K562 (cell line): ENCODE measurements around the gene NSUN3. TPM values are rescaled to one million over a fixed set of nuclear protein-coding genes. Genes with fewer than 3 reads are reported as not detected.
"Not testable (repeated sequence)": the region's sequence is repeated elsewhere in the genome, so short reads cannot be mapped to it uniquely, and the experiment has no call there.

Source experiments
- ATAC-seq: fragments of 200-7000 bp; cut with Tn5 transposase; 3 replicates; pipeline ENCODE4 v1.9.1; 2020; ENCODE audit warnings: moderate library complexity
- BruUV-seq: library from RNA; stranded (reverse); fragments of 400-500 nt; replicated peaks from 2 replicates; lab custom pipeline; 2021; lab: Mats Ljungman, UMichigan
- CTCF ChIA-PET: fragments of 300-600 bp; formaldehyde crosslinking; extraction: SDS; loops from one replicate; lab custom pipeline; 2021; ENCODE audit warnings: low intra/inter-chr PET ratio; lab: Yijun Ruan, JAX
- POLR2A ChIA-PET: fragments of 300-600, 350-650 bp; sonication (Branson Sonifier 250); formaldehyde crosslinking; extraction: SDS; loops from one replicate; lab custom pipeline; 2021; ENCODE audit warnings: antibody characterized with exemption, inconsistent platforms; lab: Yijun Ruan, JAX
- DNase-seq, 4 experiments: peaks; one replicate each; pipeline versions ENCODE4 v3.0.0 to v3.0.0-alpha.2; 2011 to 2018; ENCODE audit warnings: low spot score in 3 of 4, mixed read lengths in 3 of 4; ENCODE audit errors: extremely low read depth in 1 of 4
- FAIRE-seq: peaks from 2 replicates; lab custom pipeline; 2011; peaks lifted over from hg19 to GRCh38; lab: Jason Lieb, UNC
- H2AFZ ChIP-seq: 2 replicates; pipeline ENCODE4 v1.6.0; 2011; ENCODE audit warnings: low read depth, low read length, control low read depth, inconsistent platforms
- H3K27ac ChIP-seq: fragments of 200-600 bp; 3 replicates; pipeline ENCODE4 v1.8.0; 2011; ENCODE audit warnings: low read depth, mild to moderate bottlenecking, control low read depth, inconsistent platforms, low read length, moderate library complexity, mixed read lengths; ENCODE audit errors: extremely low read depth
- H3K27me3 ChIP-seq, 2 experiments: fragments of 300-600 bp in 1 of 2; 2 replicates in 1 of 2; 3 replicates in 1 of 2; pipeline versions ENCODE4 v1.6.0 to v1.8.0; 2011; ENCODE audit warnings: inconsistent platforms in 2 of 2, low read length in 2 of 2, mild to moderate bottlenecking in 1 of 2, mixed read lengths in 1 of 2, moderate library complexity in 1 of 2; ENCODE audit not compliant: control insufficient read depth in 2 of 2, insufficient read depth in 2 of 2
- H3K36me3 ChIP-seq: fragments of 300-600 bp; 3 replicates; pipeline ENCODE4 v1.8.0; 2011; ENCODE audit warnings: mild to moderate bottlenecking, low read length, inconsistent platforms; ENCODE audit not compliant: control insufficient read depth, insufficient read depth
- H3K4me1 ChIP-seq, 2 experiments: fragments of 200-600 bp in 1 of 2; replicated peaks in 1 of 2; 2 replicates in 1 of 2; 3 replicates in 1 of 2; pipeline versions ENCODE4 v1.5.1 to v1.8.0; 2011; ENCODE audit warnings: inconsistent platforms in 2 of 2, low read length in 2 of 2, mild to moderate bottlenecking in 1 of 2, mixed read lengths in 1 of 2, moderate library complexity in 1 of 2; ENCODE audit not compliant: control insufficient read depth in 2 of 2, insufficient read depth in 2 of 2
- H3K4me2 ChIP-seq: 2 replicates; pipeline ENCODE4 v1.6.1; 2011; ENCODE audit warnings: low read length, control low read depth, inconsistent platforms, mixed read lengths; ENCODE audit not compliant: insufficient read depth
- H3K4me3 ChIP-seq: fragments of 200-600 bp; sonication (generic), shearing (Covaris generic); 2 replicates; pipeline ENCODE4 v1.5.1; 2016; ENCODE audit warnings: control low read depth, inconsistent platforms
- H3K79me2 ChIP-seq: fragments of 200-600 bp; 3 replicates; pipeline ENCODE4 v1.8.0; 2011; ENCODE audit warnings: low read length, inconsistent platforms; ENCODE audit not compliant: control insufficient read depth, insufficient read depth
- H3K9ac ChIP-seq, 2 experiments: 2 replicates each; pipeline versions ENCODE4 v1.6.0 to v1.6.1; 2011; ENCODE audit warnings: low read depth in 2 of 2, low read length in 2 of 2, control low read depth in 1 of 2, inconsistent platforms in 1 of 2, mild to moderate bottlenecking in 1 of 2, mixed read lengths in 1 of 2; ENCODE audit not compliant: insufficient read depth in 1 of 2
- H3K9me1 ChIP-seq: one replicate; pipeline ENCODE4 v1.6.0; 2011; ENCODE audit warnings: inconsistent platforms, mild to moderate bottlenecking, low read length, moderate library complexity; ENCODE audit not compliant: control insufficient read depth, insufficient read depth
- H3K9me3 ChIP-seq: replicated peaks from 2 replicates; pipeline ENCODE4 v1.5.1; 2011; ENCODE audit warnings: low read depth, low read length, inconsistent platforms; ENCODE audit not compliant: control insufficient read depth, insufficient read depth
- H4K20me1 ChIP-seq: replicated peaks from 2 replicates; pipeline ENCODE4 v1.6.1; 2011; ENCODE audit warnings: low read length, inconsistent platforms, mixed read lengths; ENCODE audit not compliant: control insufficient read depth, insufficient read depth
- E2F4 ChIP-seq: sonication (generic); formaldehyde crosslinking; IDR thresholded peaks from 2 replicates; pipeline ENCODE4 v1.8.0; 2022; ENCODE audit warnings: mild to moderate bottlenecking, low read depth, missing genetic modification reagents
- FOXA1 ChIP-seq: fragments of 450-650 bp; IDR thresholded peaks from 2 replicates; pipeline ENCODE4 v1.6.1; 2016; ENCODE audit warnings: mild to moderate bottlenecking, borderline replicate concordance
- GABPB1 ChIP-seq: sonication (generic); formaldehyde crosslinking; IDR thresholded peaks from 2 replicates; pipeline ENCODE4 v1.8.0; 2022; ENCODE audit warnings: mild to moderate bottlenecking, missing genetic modification reagents
- HINFP ChIP-seq: fragments of 450-650 bp; conservative IDR thresholded peaks from 2 replicates; pipeline ENCODE4 v1.6.1; 2016; ENCODE audit warnings: missing genetic modification characterization, low read depth, mild to moderate bottlenecking, control low read depth, missing compliant biosample characterization
- KAT7 ChIP-seq: sonication (generic); formaldehyde crosslinking; IDR thresholded peaks from 2 replicates; pipeline ENCODE4 v1.8.0; 2022; ENCODE audit warnings: missing genetic modification reagents, mild to moderate bottlenecking, borderline replicate concordance
- PURB ChIP-seq: sonication (generic); formaldehyde crosslinking; IDR thresholded peaks from 2 replicates; pipeline ENCODE4 v1.9.0; 2021; ENCODE audit warnings: low read depth, mild to moderate bottlenecking, missing genetic modification reagents
- RB1 ChIP-seq: fragments of 450-650 bp; IDR thresholded peaks from 2 replicates; pipeline ENCODE4 v1.6.1; 2017; ENCODE audit warnings: low read depth, mild to moderate bottlenecking
- SMARCC2 ChIP-seq: fragments of 450-650 bp; IDR thresholded peaks from 2 replicates; pipeline ENCODE4 v1.6.1; 2017; ENCODE audit warnings: antibody characterized with exemption, moderate library complexity, mild to moderate bottlenecking, low read depth
- SRSF7 ChIP-seq: fragments of 200-400 bp; formaldehyde crosslinking; optimal IDR thresholded peaks from 2 replicates; pipeline ENCODE3; 2017; ENCODE audit warnings: mild to moderate bottlenecking, low read depth, low read length
- ZBTB11 ChIP-seq, 3 experiments: fragments of 200-800 bp in 1 of 3; fragments of 250-450 bp in 1 of 3; fragments of 450-650 bp in 1 of 3; sonication (Bioruptor Pico) in 1 of 3; sonication (Bioruptor generic) in 1 of 3; formaldehyde crosslinking in 1 of 3; IDR thresholded peaks; 2 replicates each; pipeline versions ENCODE4 v1.6.1 to v1.8.0; 2016 to 2022; ENCODE audit warnings: mild to moderate bottlenecking in 2 of 3, missing genetic modification characterization in 2 of 3, missing compliant biosample characterization in 1 of 3, moderate library complexity in 1 of 3
- in situ Hi-C: fragments of 300-500 bp; cut with MboI; formaldehyde crosslinking; loops from 4 replicates; pipeline ENCODE4 v1.15.0; 2018; ENCODE audit warnings: inconsistent platforms, mixed read lengths
- intact Hi-C: fragments of 100-400 bp; cut with micrococcal nuclease; formaldehyde crosslinking; loops from 2 replicates; pipeline ENCODE4 v1.14.2; 2022
- polyA plus RNA-seq, 8 experiments: library from polyadenylated mRNA; depleted of rRNA in 4 of 8; stranded (reverse) in 5 of 8; unstranded in 3 of 8; fragments of >200 nt; fragmentation: Nextera tagmentation in 2 of 8; fragmentation: Illumina TruSeq in 1 of 8; extraction: Ambion mirVana in 2 of 8; extraction: Trizol in 1 of 8; gene quantifications; 2 replicates each; pipeline versions ENCODE4 v1.2.1 to v1.2.3, GENCODE V29; 2011 to 2014; ENCODE audit warnings: inconsistent platforms in 1 of 8, missing spikeins in 1 of 8
- total RNA-seq, 7 experiments: library from RNA; depleted of rRNA in 6 of 7; stranded (reverse); fragments of >200 nt in 6 of 7; fragmentation: Illumina TruSeq in 2 of 7; extraction: Trizol in 2 of 7; gene quantifications; 2 replicates each; pipeline versions ENCODE4 v1.2.1 to v1.2.3, GENCODE V29; 2011 to 2021; ENCODE audit warnings: low replicate concordance in 1 of 7

The NSUN3 gene
- total and polyA plus RNA-seq, 9 of the 15 experiments (the other 6 are each of a cell fraction or from before 2014, with no cell fraction given) = 4.4 to 12.3 (median 7.6) TPM

GRCh38 chr3:94110232-94110631 is 47.4 kb downstream of the NSUN3 start:
- FAIRE-seq, POLR2A ChIA-PET, in situ Hi-C loops, H3K36me3 ChIP-seq, H3K9me3 ChIP-seq, DNase-seq, BruUV-seq, H3K4me2 ChIP-seq, H2AFZ ChIP-seq, H3K4me1 ChIP-seq, H3K9me1 ChIP-seq, H3K4me3 ChIP-seq, H3K79me2 ChIP-seq, CTCF ChIA-PET, ATAC-seq, intact Hi-C loops, H3K9ac ChIP-seq, H3K27ac ChIP-seq, H4K20me1 ChIP-seq, H3K27me3 ChIP-seq: not testable (repeated sequence)

- H3K4me1 ChIP-seq = peaks cover 0 to under 1% of the 10 kb centered on the region in 2 experiments; a peak in 1 of 5 replicates
- H3K4me3 ChIP-seq = no peak overlapping the region
- intact Hi-C loops = no loop called here
- no peaks in the 10 kb centered on the region for H3K9me1 ChIP-seq
- in situ Hi-C loops = no loop called here
- BruUV-seq = no TSS peak
- H3K4me2 ChIP-seq = no peak overlapping the region
- no peak overlapping the region for H3K9ac ChIP-seq
- no peak overlapping the region for H3K27ac ChIP-seq
- no peak for FAIRE-seq
- ChIA-PET CTCF (no interaction called here), POLR2A (no interaction called here)
- no peaks in the 10 kb centered on the region for H3K9me3 ChIP-seq
- no peaks in the 10 kb centered on the region for H3K79me2 ChIP-seq
- no peaks in the 10 kb centered on the region for H4K20me1 ChIP-seq
- no peak for DNase-seq
- no peak for ATAC-seq
- H3K27me3 ChIP-seq = no peaks in the 10 kb centered on the region
- no peaks in the 10 kb centered on the region for H3K36me3 ChIP-seq
- no peak overlapping the region for H2AFZ ChIP-seq
- TF ChIP-seq E2F4 (CRISPR knock-in tag) = no peak
- no peak for TF ChIP-seq SMARCC2
- no peak for TF ChIP-seq FOXA1
- TF ChIP-seq GABPB1 (CRISPR knock-in tag) = no peak
- TF ChIP-seq PURB (CRISPR knock-in tag) = no peak
- TF ChIP-seq KAT7 = no peak
- TF ChIP-seq RB1 = no peak
- TF ChIP-seq SRSF7 = no peak
- TF ChIP-seq HINFP = no peak
- no peak for TF ChIP-seq ZBTB11 (CRISPR knock-in tag; IDR thresholded peaks at IDR 0.05)
These were observed 48.0 kb downstream of the NSUN3 start for GRCh38 chr3:94110854-94111253.
